Endothelial cell of hepatic sinusoid (primary cell): ENCODE measurements around the gene SSC5D.

Experiments
- in situ Hi-C: cut with HindIII; loops from 2 replicates; pipeline ENCODE4 v1.10.0; 2017; ENCODE audit warnings: low sequenced_read_pairs

Gene SSC5D

GRCh38 chr19:55454787-55455243, 33.4 kb upstream of the SSC5D start:
- in situ Hi-C loops, result no loop called here

GRCh38 chr19:55455576-55456235, 32.5 kb upstream of the SSC5D start:
- in situ Hi-C loops, result no loop called here

GRCh38 chr19:55456347-55456746, 31.9 kb upstream of the SSC5D start:
- in situ Hi-C loops, result no loop called here

- in situ Hi-C loops, result no loop called here
These were observed 30.4 kb upstream of the SSC5D start for GRCh38 chr19:55457683-55458457.

GRCh38 chr19:55459551-55459949, 28.7 kb upstream of the SSC5D start:
- in situ Hi-C loops, result no loop called here

- in situ Hi-C loops, result no loop called here
These were observed 28.1 kb upstream of the SSC5D start for GRCh38 chr19:55459950-55460657.

- in situ Hi-C loops, result no loop called here
These were observed 27.5 kb upstream of the SSC5D start for GRCh38 chr19:55460670-55461258.

GRCh38 chr19:55461259-55461973, 26.8 kb upstream of the SSC5D start, which contains the start of gene ISOC2:
Gene ISOC2, minus strand, starts transcription at chr19:55461642. Its CDS starts 5,156 bp downstream, at chr19:55456486.
- in situ Hi-C loops, result no loop called here

GRCh38 chr19:55461974-55462626, 26.1 kb upstream of the SSC5D start:
- in situ Hi-C loops, result no loop called here

- in situ Hi-C loops, result no loop called here
These were observed 25.5 kb upstream of the SSC5D start for GRCh38 chr19:55462722-55463121.

GRCh38 chr19:55463583-55464031, 24.6 kb upstream of the SSC5D start:
- in situ Hi-C loops, result no loop called here

GRCh38 chr19:55464039-55464661, 24.1 kb upstream of the SSC5D start:
- in situ Hi-C loops, result no loop called here

- in situ Hi-C loops, result no loop called here
These were observed 23.6 kb upstream of the SSC5D start, which contains the start of gene C19orf85 for GRCh38 chr19:55464662-55465054. Gene C19orf85, minus strand, starts transcription at chr19:55464751. Its CDS starts 197 bp downstream, at chr19:55464554.

- in situ Hi-C loops, result no loop called here
These were observed 22.6 kb upstream of the SSC5D start for GRCh38 chr19:55465460-55466240.

- in situ Hi-C loops, result no loop called here
These were observed 22.0 kb upstream of the SSC5D start for GRCh38 chr19:55466241-55466614.

- in situ Hi-C loops, result no loop called here
These were observed 20.8 kb upstream of the SSC5D start for GRCh38 chr19:55467236-55468053.

GRCh38 chr19:55468054-55468393, 20.2 kb upstream of the SSC5D start:
- in situ Hi-C loops, result no loop called here

GRCh38 chr19:55471266-55471665, 17.0 kb upstream of the SSC5D start:
- in situ Hi-C loops, result loop anchor here (10.0 kb wide), 2 partner anchors 116 to 296 kb away; partner anchors contain the start of gene COX6B2
